HepG2 (cell line): ENCODE measurements around the gene GGA1. TPM values are rescaled to one million over a fixed set of nuclear protein-coding genes. Genes with fewer than 3 reads are reported as not detected.

ENCODE experiments used
- ATAC-seq: fragments of 200-7000 bp; cut with Tn5 transposase; 3 replicates; pipeline ENCODE4 v1.9.1; 2020; ENCODE audit warnings: mild to moderate bottlenecking, moderate library complexity
- BruUV-seq: library from RNA; stranded (reverse); fragments of 400-500 nt; replicated peaks from 2 replicates; lab custom pipeline; 2021; lab: Mats Ljungman, UMichigan
- CTCF ChIA-PET: fragments of 300-600 bp; formaldehyde crosslinking; extraction: SDS; loops from one replicate; lab custom pipeline; 2021; ENCODE audit warnings: low total read pairs, inconsistent platforms, low intra/inter-chr PET ratio; lab: Yijun Ruan, JAX
- POLR2A ChIA-PET: fragments of 350-600 bp; sonication (Branson Sonifier 250); formaldehyde crosslinking; loops from one replicate; lab custom pipeline; 2020; ENCODE audit warnings: antibody characterized with exemption, inconsistent platforms; lab: Yijun Ruan, JAX
- DNase-seq: peaks from one replicate; pipeline ENCODE4 v3.0.0-alpha.2; 2015; ENCODE audit warnings: low spot score
- FAIRE-seq: peaks from 3 replicates; lab custom pipeline; 2011; peaks lifted over from hg19 to GRCh38; lab: Jason Lieb, UNC
- H2AFZ ChIP-seq: one replicate; pipeline ENCODE4 v1.6.1; 2011; ENCODE audit warnings: low read length, inconsistent platforms
- H3K27ac ChIP-seq: fragments of 300-600 bp; 3 replicates; pipeline ENCODE4 v1.8.0; 2011; ENCODE audit warnings: mixed run types, mild to moderate bottlenecking, mixed read lengths, low read length, inconsistent platforms; ENCODE audit not compliant: insufficient read depth; ENCODE audit errors: extremely low read length
- H3K27me3 ChIP-seq, 2 experiments: fragments of 200-600 bp in 1 of 2; 2 replicates in 1 of 2; 3 replicates in 1 of 2; pipeline versions ENCODE4 v1.6.0 to v1.8.0; 2011; ENCODE audit warnings: low read length in 2 of 2, mild to moderate bottlenecking in 2 of 2, moderate library complexity in 2 of 2, inconsistent platforms in 1 of 2; ENCODE audit not compliant: insufficient read depth in 2 of 2, control insufficient read depth in 1 of 2
- H3K36me3 ChIP-seq, 2 experiments: fragments of 200-600 bp in 1 of 2; replicated peaks in 1 of 2; 2 replicates in 1 of 2; 3 replicates in 1 of 2; pipeline versions ENCODE4 v1.5.1 to v1.8.0; 2011; ENCODE audit warnings: low read length in 2 of 2, inconsistent platforms in 1 of 2; ENCODE audit not compliant: insufficient read depth in 2 of 2, control insufficient read depth in 1 of 2
- H3K4me1 ChIP-seq: 2 replicates; pipeline ENCODE4 v1.5.1; 2012; ENCODE audit warnings: low read length, inconsistent platforms; ENCODE audit not compliant: insufficient read depth
- H3K4me2 ChIP-seq: 2 replicates; pipeline ENCODE4 v1.6.0; 2011; ENCODE audit warnings: low read depth, low read length, inconsistent platforms
- H3K4me3 ChIP-seq, 3 experiments: fragments of 200-600 bp in 1 of 3; sonication (generic), shearing (Covaris generic) in 1 of 3; replicated peaks in 1 of 3; 2 replicates each; pipeline ENCODE4 v1.5.1; 2011 to 2016; ENCODE audit warnings: low read length in 3 of 3, inconsistent platforms in 2 of 3, low read depth in 2 of 3, mild to moderate bottlenecking in 2 of 3, control low read depth in 1 of 3, mixed read lengths in 1 of 3; ENCODE audit not compliant: insufficient read depth in 1 of 3
- H3K79me2 ChIP-seq: one replicate; pipeline ENCODE4 v1.6.1; 2011; ENCODE audit warnings: low read length, inconsistent platforms; ENCODE audit not compliant: insufficient read depth
- H3K9ac ChIP-seq: 2 replicates; pipeline ENCODE4 v1.6.0; 2011; ENCODE audit warnings: mild to moderate bottlenecking, low read depth, low read length, inconsistent platforms; ENCODE audit not compliant: insufficient read depth
- H3K9me3 ChIP-seq: 2 replicates; pipeline ENCODE4 v1.5.1; 2012; ENCODE audit warnings: mild to moderate bottlenecking, low read length
- H4K20me1 ChIP-seq: 2 replicates; pipeline ENCODE4 v1.6.0; 2011; ENCODE audit warnings: inconsistent platforms, mild to moderate bottlenecking, low read length, moderate library complexity; ENCODE audit not compliant: insufficient read depth
- ARNT2 ChIP-seq: sonication (generic); formaldehyde crosslinking; IDR thresholded peaks from 2 replicates; pipeline ENCODE4 v1.8.0; 2022; ENCODE audit warnings: mild to moderate bottlenecking, low read depth, missing genetic modification reagents, moderate library complexity
- IRF2 ChIP-seq: IDR thresholded peaks from 2 replicates; pipeline ENCODE4 v1.6.1; 2018; ENCODE audit warnings: missing genetic modification reagents, missing compliant biosample characterization
- NFIC ChIP-seq: IDR thresholded peaks from 2 replicates; pipeline ENCODE4 v1.6.1; 2012; ENCODE audit warnings: mild to moderate bottlenecking, low read length, inconsistent platforms
- PITX1 ChIP-seq: sonication (generic); formaldehyde crosslinking; IDR thresholded peaks from 2 replicates; pipeline ENCODE4 v1.5.1; 2020; ENCODE audit warnings: mild to moderate bottlenecking, missing genetic modification reagents
- SKI ChIP-seq: fragments of 450-650 bp; IDR thresholded peaks from one replicate; pipeline ENCODE4 v1.6.1; 2018; ENCODE audit warnings: mild to moderate bottlenecking; ENCODE audit not compliant: partially characterized antibody
- ZFYVE20 ChIP-seq: sonication (generic); formaldehyde crosslinking; IDR thresholded peaks from 2 replicates; pipeline ENCODE4 v1.8.0; 2023; ENCODE audit warnings: low read depth, mild to moderate bottlenecking, moderate library complexity, missing genetic modification reagents, borderline replicate concordance
- ZNF121 ChIP-seq: sonication (generic); formaldehyde crosslinking; IDR thresholded peaks from 2 replicates; pipeline ENCODE4 v1.5.0; 2020; ENCODE audit warnings: mild to moderate bottlenecking, missing genetic modification reagents
- ZNF761 ChIP-seq: sonication (generic); formaldehyde crosslinking; conservative IDR thresholded peaks from 2 replicates; pipeline ENCODE4 v1.4.0; 2020; ENCODE audit warnings: mild to moderate bottlenecking, missing genetic modification reagents
- ZNF777 ChIP-seq: sonication (generic); formaldehyde crosslinking; IDR thresholded peaks from 2 replicates; pipeline ENCODE4 v1.4.0; 2020; ENCODE audit warnings: missing genetic modification reagents
- WGBS: methylation state at CpG from one replicate; pipeline ENCODE4 v1.1.6; 2017; ENCODE audit warnings: low lambda C conversion rate; 5-methylcytosine and 5-hydroxymethylcytosine counted together
- in situ Hi-C: cut with HindIII; loops from 2 replicates; pipeline ENCODE4 v1.10.0; 2017; ENCODE audit warnings: low pct_unique_long_range_greater_than_20kb; ENCODE audit not compliant: extremely low pct_ligation_motif_present
- intact Hi-C: fragments of 100-400 bp; cut with micrococcal nuclease; formaldehyde crosslinking; loops from one replicate; pipeline ENCODE4 v1.10.0; 2022; ENCODE audit not compliant: unreplicated experiment
- polyA plus RNA-seq, 8 experiments: library from polyadenylated mRNA; depleted of rRNA in 3 of 8; stranded (reverse) in 7 of 8; unstranded in 1 of 8; fragments of >200 nt; fragmentation: Illumina TruSeq in 4 of 8; extraction: Trizol in 4 of 8; gene quantifications; 2 replicates each; pipeline versions ENCODE4 v1.2.1 to v1.2.3, GENCODE V29; 2011 to 2016; ENCODE audit warnings: low read depth in 4 of 8, missing spikeins in 1 of 8, mixed read lengths in 1 of 8; ENCODE audit not compliant: insufficient read depth in 1 of 8
- total RNA-seq, 5 experiments: library from RNA; depleted of rRNA; stranded (reverse); fragments of >200 nt; fragmentation: Illumina TruSeq; extraction: Trizol; gene quantifications; 2 replicates each; pipeline ENCODE4 v1.2.3, GENCODE V29; 2016; ENCODE audit warnings: low read depth in 1 of 5
- TF ChIP-seq, protein P1 (sequence below): sonication (generic); formaldehyde crosslinking; IDR thresholded peaks from 2 replicates; pipeline ENCODE4 v1.5.1; 2020; ENCODE audit warnings: mild to moderate bottlenecking, missing genetic modification reagents, moderate library complexity

Gene GGA1
- total and polyA plus RNA-seq, 2 of the 13 experiments (the other 11 are each of a cell fraction or from before 2014, with no cell fraction given) = 29.1 to 87.2 TPM

DNA sequence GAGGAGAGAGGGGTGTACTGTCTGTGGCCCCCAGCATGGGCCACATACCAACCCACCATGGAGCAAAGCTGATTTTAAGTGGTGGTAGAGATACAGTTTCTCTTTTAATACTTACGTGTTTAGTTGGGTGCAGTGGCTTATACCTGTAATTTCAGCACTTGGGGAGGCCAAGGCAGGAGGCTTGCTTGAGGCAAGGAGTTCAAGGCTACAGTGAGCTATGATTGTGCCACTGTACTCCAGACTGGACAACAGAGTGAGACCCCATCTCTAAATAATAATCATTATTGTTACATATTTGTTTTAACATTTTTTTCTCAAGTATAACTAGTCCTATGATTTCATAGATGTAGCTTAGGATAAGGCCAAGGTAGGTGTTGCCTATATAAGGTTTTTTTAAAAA, 8.8 kb downstream of the GGA1 start:
- no peaks in the 10 kb centered on the region for H4K20me1 ChIP-seq
- FAIRE-seq (no peak), ATAC-seq (no peak), DNase-seq (no peak)
- intact Hi-C loops (no loop called here), in situ Hi-C loops (no loop called here)
- no peaks in the 10 kb centered on the region for H3K79me2 ChIP-seq
- POLR2A ChIA-PET = interaction anchor here (0.6 to 1.1 kb wide), 2 partner anchors 9 to 83 kb away, joined by 3 to 7 read pairs; partner anchors contain the start of gene GGA1
- no peak for TF ChIP-seq NFIC
- no peak for TF ChIP-seq ZNF761 (CRISPR knock-in tag)
- 0 out of 2 replicates have a peak, but pooled peaks have one; percentile 46 for TF ChIP-seq ZNF121
- no peak for TF ChIP-seq IRF2 (CRISPR knock-in tag)
- TF ChIP-seq, protein P1, sequence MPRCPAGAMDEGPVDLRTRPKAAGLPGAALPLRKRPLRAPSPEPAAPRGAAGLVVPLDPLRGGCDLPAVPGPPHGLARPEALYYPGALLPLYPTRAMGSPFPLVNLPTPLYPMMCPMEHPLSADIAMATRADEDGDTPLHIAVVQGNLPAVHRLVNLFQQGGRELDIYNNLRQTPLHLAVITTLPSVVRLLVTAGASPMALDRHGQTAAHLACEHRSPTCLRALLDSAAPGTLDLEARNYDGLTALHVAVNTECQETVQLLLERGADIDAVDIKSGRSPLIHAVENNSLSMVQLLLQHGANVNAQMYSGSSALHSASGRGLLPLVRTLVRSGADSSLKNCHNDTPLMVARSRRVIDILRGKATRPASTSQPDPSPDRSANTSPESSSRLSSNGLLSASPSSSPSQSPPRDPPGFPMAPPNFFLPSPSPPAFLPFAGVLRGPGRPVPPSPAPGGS (CRISPR knock-in tag) = no peak
- no peak for TF ChIP-seq ZFYVE20 (CRISPR knock-in tag)
- no peak overlapping the region for H2AFZ ChIP-seq
- H3K27me3 ChIP-seq = no peaks in the 10 kb centered on the region; a peak in 1 of 5 replicates
- no peak overlapping the region for H3K4me2 ChIP-seq
- H3K9me3 ChIP-seq = no peaks in the 10 kb centered on the region
- CTCF ChIA-PET = no interaction called here
- no peak overlapping the region for H3K4me3 ChIP-seq
- WGBS = 60% methylated on average over 1 of the region's 1 CpG
- no peak overlapping the region for H3K27ac ChIP-seq
- peaks cover 21 to 42% of the 10 kb centered on the region in 2 experiments; a peak in 4 of 5 replicates for H3K36me3 ChIP-seq
- no peak overlapping the region for H3K9ac ChIP-seq
- no peaks in the 10 kb centered on the region for H3K4me1 ChIP-seq
- no TSS peak for BruUV-seq

- Histone ChIP-seq H4K20me1 (no peaks in the 10 kb centered on the region), H3K79me2 (no peaks in the 10 kb centered on the region), H3K36me3 (peaks cover 21 to 42% of the 10 kb centered on the region in 2 experiments; a peak in 4 of 5 replicates), H3K4me1 (peaks cover 1% of the 10 kb centered on the region; the same call in 1 of the 2 replicates), H3K27ac (no peak overlapping the region), H3K9me3 (no peaks in the 10 kb centered on the region), H3K4me3 (no peak overlapping the region), H3K4me2 (no peak overlapping the region), H2AFZ (no peak overlapping the region), H3K27me3 (no peaks in the 10 kb centered on the region; a peak in 1 of 5 replicates), H3K9ac (no peak overlapping the region)
- intact Hi-C loops = no loop called here
- CTCF ChIA-PET = no interaction called here
- POLR2A ChIA-PET = interaction anchor here (0.6 to 1.1 kb wide), 3 partner anchors 9 to 82 kb away, joined by 3 to 7 read pairs (median 3); partner anchors contain the start of gene GGA1
- no peak for ATAC-seq
- DNase-seq = no peak
- TF ChIP-seq ZNF777 (no peak), ARNT2 (CRISPR knock-in tag) (no peak), PITX1 (CRISPR knock-in tag) (no peak), SKI (no peak)
- WGBS = 95% methylated on average over 11 of the region's 14 CpGs
- BruUV-seq = TSS peak; percentile 58
- in situ Hi-C loops = no loop called here
- FAIRE-seq = no peak
These were observed 9.5 kb downstream of the GGA1 start for GRCh38 chr22:37618072-37618656.
